HCT116 (cell line): ENCODE data around the gene MBD3L1. TPM values are rescaled to one million over a fixed set of nuclear protein-coding genes. Genes with fewer than 3 reads are reported as not detected.

Experiments used
- ATAC-seq: fragments of 200-7000 bp; cut with Tn5 transposase; 2 replicates; pipeline ENCODE4 v1.9.1; 2020; ENCODE audit warnings: mild to moderate bottlenecking, moderate library complexity
- BruUV-seq: library from RNA; stranded (reverse); fragments of 400-500 nt; replicated peaks from 2 replicates; lab custom pipeline; 2021; lab: Mats Ljungman, UMichigan
- CTCF ChIA-PET: fragments of 300-600 bp; sonication (Branson Sonifier 250); formaldehyde crosslinking; loops from one replicate; lab custom pipeline; 2021; ENCODE audit warnings: antibody characterized with exemption; lab: Charles Lee
- POLR2A ChIA-PET: fragments of 300-600, 350-600 bp; sonication (Branson Sonifier 250); formaldehyde crosslinking; loops from one replicate; lab custom pipeline; 2021; ENCODE audit warnings: antibody characterized with exemption; lab: Charles Lee
- RAD21 ChIA-PET, 2 experiments: fragments of 300-600 bp; sonication (Branson Sonifier 250); formaldehyde crosslinking; loops; one replicate each; lab custom pipeline; 2023; ENCODE audit warnings: low total read pairs in 2 of 2; ENCODE audit not compliant: uncharacterized antibody in 2 of 2, unreplicated experiment in 2 of 2, low non-redundant PET in 1 of 2; lab: Charles Lee
- DNase-seq: peaks from one replicate; pipeline ENCODE4 v3.0.0-alpha.2; 2010; ENCODE audit warnings: low read depth, low spot score
- H2AFZ ChIP-seq: fragments of 200-600 bp; shearing (Covaris generic), sonication (generic); 2 replicates; pipeline ENCODE4 v1.6.1; 2017; ENCODE audit warnings: low read depth, mixed run types, mixed read lengths, antibody characterized with exemption, low read length; ENCODE audit not compliant: poor library complexity, severe bottlenecking
- H3K27ac ChIP-seq: 2 replicates; pipeline ENCODE4 v1.5.1; 2012; ENCODE audit warnings: low read depth, low read length
- H3K27me3 ChIP-seq: fragments of 200-600 bp; sonication (generic); 2 replicates; pipeline ENCODE4 v1.6.1; 2016; ENCODE audit warnings: mixed run types, low read length, mixed read lengths; ENCODE audit not compliant: insufficient read depth
- H3K36me3 ChIP-seq, 2 experiments: fragments of 200-500 bp in 1 of 2; fragments of 200-600 bp in 1 of 2; sonication (Bioruptor generic) in 1 of 2; sonication (generic) in 1 of 2; 2 replicates each; pipeline versions ENCODE4 v1.5.1 to v1.6.1; 2014 to 2016; ENCODE audit warnings: low read length in 2 of 2, inconsistent platforms in 1 of 2, mixed read lengths in 1 of 2, mixed run types in 1 of 2; ENCODE audit not compliant: insufficient read depth in 2 of 2, control insufficient read depth in 1 of 2
- H3K4me1 ChIP-seq, 2 experiments: fragments of 200-600 bp in 1 of 2; sonication (generic) in 1 of 2; 2 replicates each; pipeline versions ENCODE4 v1.5.1 to v1.6.1; 2012 to 2017; ENCODE audit warnings: low read length in 2 of 2, inconsistent platforms in 1 of 2, mild to moderate bottlenecking in 1 of 2, mixed read lengths in 1 of 2, mixed run types in 1 of 2, moderate library complexity in 1 of 2; ENCODE audit not compliant: insufficient read depth in 2 of 2, control insufficient read depth in 1 of 2
- H3K4me2 ChIP-seq: fragments of 200-600 bp; sonication (generic); 2 replicates; pipeline ENCODE4 v1.6.1; 2017; ENCODE audit warnings: mixed run types, low read length, mixed read lengths
- H3K4me3 ChIP-seq, 2 experiments: fragments of 200-600 bp in 1 of 2; sonication (generic) in 1 of 2; replicated peaks in 1 of 2; 2 replicates each; pipeline ENCODE4 v1.5.1; 2011 to 2016; ENCODE audit warnings: low read length in 2 of 2, control low read depth in 1 of 2, low read depth in 1 of 2, mild to moderate bottlenecking in 1 of 2, mixed read lengths in 1 of 2, mixed run types in 1 of 2
- H3K79me2 ChIP-seq: fragments of 200-600 bp; sonication (generic); 2 replicates; pipeline ENCODE4 v1.6.1; 2017; ENCODE audit warnings: mild to moderate bottlenecking, mixed run types, low read length, moderate library complexity, mixed read lengths; ENCODE audit not compliant: insufficient read depth
- H3K9ac ChIP-seq: fragments of 200-600 bp; sonication (generic); 2 replicates; pipeline ENCODE4 v1.6.1; 2016; ENCODE audit warnings: low read length, mixed read lengths
- H3K9me2 ChIP-seq: fragments of 200-600 bp; sonication (generic), shearing (Covaris generic); 2 replicates; pipeline ENCODE4 v1.6.1; 2017; ENCODE audit warnings: mixed run types, mild to moderate bottlenecking, moderate library complexity; ENCODE audit not compliant: insufficient read depth
- H3K9me3 ChIP-seq, 2 experiments: fragments of 200-500 bp in 1 of 2; fragments of 200-600 bp in 1 of 2; sonication (Bioruptor generic) in 1 of 2; sonication (generic) in 1 of 2; 2 replicates each; pipeline ENCODE4 v1.6.1; 2014 to 2017; ENCODE audit warnings: low read length in 2 of 2, mixed read lengths in 2 of 2, inconsistent platforms in 1 of 2, low read depth in 1 of 2, mild to moderate bottlenecking in 1 of 2, mixed run types in 1 of 2, moderate library complexity in 1 of 2; ENCODE audit not compliant: control insufficient read depth in 1 of 2, insufficient read depth in 1 of 2
- H4K20me1 ChIP-seq: fragments of 200-600 bp; sonication (generic), shearing (Covaris generic); 2 replicates; pipeline ENCODE4 v1.6.1; 2017; ENCODE audit warnings: mixed run types, mild to moderate bottlenecking, moderate library complexity; ENCODE audit not compliant: insufficient read depth
- CBX3 ChIP-seq: IDR thresholded peaks from 2 replicates; pipeline ENCODE4 v1.6.1; 2012; ENCODE audit warnings: low read depth
- FOSL1 ChIP-seq: IDR thresholded peaks from 2 replicates; pipeline ENCODE4 v1.6.1; 2012; ENCODE audit warnings: low read depth
- JUND ChIP-seq: IDR thresholded peaks from 2 replicates; pipeline ENCODE4 v1.6.1; 2012
- RAD21 ChIP-seq: IDR thresholded peaks from 2 replicates; pipeline ENCODE4 v1.6.1; 2012; ENCODE audit warnings: low read depth, mild to moderate bottlenecking
- ZFX ChIP-seq: fragments of 450-650 bp; IDR thresholded peaks from 2 replicates; pipeline ENCODE4 v1.6.1; 2017
- intact Hi-C: fragments of 100-400 bp; cut with micrococcal nuclease; formaldehyde crosslinking; loops from 2 replicates; pipeline ENCODE4 v1.10.0; 2022
- total RNA-seq: library from RNA; stranded (reverse); gene quantifications from one replicate; pipeline ENCODE4 v1.2.1, GENCODE V29; 2021; ENCODE audit not compliant: unreplicated experiment

The MBD3L1 gene
- total RNA-seq, 1 experiment from 2014 or later = not detected

- H3K9me2 ChIP-seq = no peaks in the 10 kb centered on the region
- ATAC-seq = no peak
These were observed 37.4 kb upstream of the MBD3L1 start for GRCh38 chr19:8794823-8795222.

GRCh38 chr19:8806661-8807060 is 25.5 kb upstream of the MBD3L1 start:
- intact Hi-C loops = no loop called here
- H3K36me3 ChIP-seq = peaks cover 5 to 30% of the 10 kb centered on the region in 2 experiments
- H4K20me1 ChIP-seq = no peaks in the 10 kb centered on the region
- H3K9me3 ChIP-seq = peaks cover 27 to 45% of the 10 kb centered on the region in 2 experiments; a peak in 3 of 4 replicates
- no peaks in the 10 kb centered on the region for H3K27me3 ChIP-seq
- H3K9me2 ChIP-seq = no peaks in the 10 kb centered on the region
- no peak overlapping the region for H3K4me3 ChIP-seq
- ChIA-PET RAD21 (no interaction called here), CTCF (no interaction called here)
- no peak overlapping the region for H3K4me2 ChIP-seq
- DNase-seq (no peak), ATAC-seq (no peak)
- no TSS peak for BruUV-seq
- no peaks in the 10 kb centered on the region for H3K4me1 ChIP-seq
- TF ChIP-seq FOSL1 (no peak), CBX3 (peak; percentile 67; the same call in 1 of the 2 replicates), RAD21 (0 out of 2 replicates have a peak, but pooled peaks have one; percentile 3)
- TF ChIP-seq, all 23 proteins: peak for 2
- no peak overlapping the region for H2AFZ ChIP-seq
- H3K9ac ChIP-seq = no peak overlapping the region
- no peak overlapping the region for H3K27ac ChIP-seq
- POLR2A ChIA-PET = no interaction called here
- no peaks in the 10 kb centered on the region for H3K79me2 ChIP-seq

More at GRCh38 chr19:8794823-8795222, 37.4 kb upstream of the MBD3L1 start:
- no TSS peak for BruUV-seq
- intact Hi-C loops = no loop called here
- Histone ChIP-seq H2AFZ (no peak overlapping the region), H3K9me3 (no peaks in the 10 kb centered on the region), H3K27me3 (no peaks in the 10 kb centered on the region), H3K4me1 (no peaks in the 10 kb centered on the region), H3K79me2 (no peaks in the 10 kb centered on the region), H3K4me2 (no peak overlapping the region), H3K27ac (no peak overlapping the region), H4K20me1 (no peaks in the 10 kb centered on the region), H3K9ac (no peak overlapping the region), H3K4me3 (no peak overlapping the region), H3K36me3 (no peaks in the 10 kb centered on the region)
- CTCF ChIA-PET = no interaction called here
- RAD21 ChIA-PET = no interaction called here
- POLR2A ChIA-PET = no interaction called here
- no peak for DNase-seq
- no peak for TF ChIP-seq RAD21
- TF ChIP-seq JUND = no peak
- no peak for TF ChIP-seq ZFX
